GM12878 (cell line): ENCODE data around the gene SLC5A8. TPM values are rescaled to one million over a fixed set of nuclear protein-coding genes. Genes with fewer than 3 reads are reported as not detected.

Source experiments
- ATAC-seq: fragments of 200-7000 bp; cut with Tn5 transposase; 3 replicates; pipeline ENCODE4 v1.9.1; 2020; ENCODE audit warnings: mild to moderate bottlenecking, moderate library complexity
- BruUV-seq: library from RNA; stranded (reverse); fragments of 400-500 nt; replicated peaks from 2 replicates; lab custom pipeline; 2021; lab: Mats Ljungman, UMichigan
- CTCF ChIA-PET: fragments of 300-600 bp; sonication (Branson Sonifier 250); formaldehyde crosslinking; extraction: SDS; loops from one replicate; lab custom pipeline; 2021; ENCODE audit warnings: inconsistent platforms; lab: Yijun Ruan, JAX
- POLR2A ChIA-PET: fragments of 350-600 bp; formaldehyde crosslinking; extraction: SDS; loops from one replicate; lab custom pipeline; 2021; ENCODE audit warnings: inconsistent platforms; lab: Charles Lee
- RAD21 ChIA-PET: fragments of 300-600 bp; sonication (Branson Sonifier 250); formaldehyde crosslinking; loops from one replicate; lab custom pipeline; 2023; ENCODE audit warnings: antibody characterized with exemption; ENCODE audit not compliant: unreplicated experiment; lab: Charles Lee
- SMC1A ChIA-PET: fragments of 300-600 bp; sonication (Branson Sonifier 250); formaldehyde crosslinking; loops from one replicate; lab custom pipeline; 2023; ENCODE audit not compliant: unreplicated experiment, uncharacterized antibody; lab: Charles Lee
- DNase-seq: peaks from one replicate; pipeline ENCODE4 v3.0.0-alpha.2; 2011; ENCODE audit warnings: low read depth, low spot score
- FAIRE-seq: peaks from 3 replicates; lab custom pipeline; 2011; peaks lifted over from hg19 to GRCh38; lab: Jason Lieb, UNC
- H2AFZ ChIP-seq: 2 replicates; pipeline ENCODE4 v1.6.0; 2011; ENCODE audit warnings: low read depth, low read length, control low read depth; ENCODE audit not compliant: control insufficient read depth
- H3K27ac ChIP-seq: 2 replicates; pipeline ENCODE4 v1.5.1; 2011; ENCODE audit warnings: control low read depth; ENCODE audit not compliant: control insufficient read depth, insufficient read depth
- H3K27me3 ChIP-seq, 2 experiments: replicated peaks in 1 of 2; 2 replicates each; pipeline versions ENCODE4 v1.6.0 to v1.6.1; 2011; ENCODE audit warnings: low read length in 1 of 2; ENCODE audit not compliant: control insufficient read depth in 2 of 2, insufficient read depth in 2 of 2
- H3K36me3 ChIP-seq, 2 experiments: 2 replicates each; pipeline ENCODE4 v1.5.1; 2011; ENCODE audit warnings: low read length in 1 of 2; ENCODE audit not compliant: control insufficient read depth in 2 of 2, insufficient read depth in 2 of 2
- H3K4me1 ChIP-seq: 2 replicates; pipeline ENCODE4 v1.6.1; 2011; ENCODE audit warnings: mild to moderate bottlenecking, low read length, moderate library complexity, mixed read lengths; ENCODE audit not compliant: control insufficient read depth, insufficient read depth
- H3K4me2 ChIP-seq: 2 replicates; pipeline ENCODE4 v1.6.0; 2011; ENCODE audit warnings: control low read depth; ENCODE audit not compliant: control insufficient read depth, insufficient read depth
- H3K4me3 ChIP-seq: fragments of 200-600 bp; sonication (generic); 2 replicates; pipeline ENCODE4 v1.5.1; 2016
- H3K79me2 ChIP-seq: 2 replicates; pipeline ENCODE4 v1.6.0; 2011; ENCODE audit warnings: low read length; ENCODE audit not compliant: control insufficient read depth, insufficient read depth
- H3K9ac ChIP-seq: 2 replicates; pipeline ENCODE4 v1.8.0; 2011; ENCODE audit warnings: low read length, control low read depth, mixed read lengths; ENCODE audit not compliant: control insufficient read depth, insufficient read depth
- H3K9me3 ChIP-seq: replicated peaks from 3 replicates; pipeline ENCODE4 v1.5.1; 2011; ENCODE audit warnings: mild to moderate bottlenecking, low read length; ENCODE audit not compliant: control insufficient read depth, insufficient read depth
- H4K20me1 ChIP-seq: 2 replicates; pipeline ENCODE4 v1.6.0; 2011; ENCODE audit not compliant: control insufficient read depth, insufficient read depth
- BCL11A ChIP-seq: IDR thresholded peaks from 2 replicates; pipeline ENCODE4 v1.6.1; 2011; ENCODE audit warnings: low read depth, low read length
- CUX1 ChIP-seq: IDR thresholded peaks from 2 replicates; pipeline ENCODE4 v1.6.1; 2012; ENCODE audit warnings: improper control_type of control experiment, low read depth, low read length; ENCODE audit not compliant: insufficient replicate concordance
- ESRRA ChIP-seq: IDR thresholded peaks from 2 replicates; pipeline ENCODE4 v1.6.1; 2012; ENCODE audit warnings: mild to moderate bottlenecking, low read length, improper control_type of control experiment
- HDAC6 ChIP-seq: fragments of 200-600 bp; sonication (generic); IDR thresholded peaks from one replicate; pipeline ENCODE4 v1.8.0; 2017; ENCODE audit warnings: antibody characterized with exemption; ENCODE audit not compliant: unreplicated experiment
- NFIC ChIP-seq: IDR thresholded peaks from 2 replicates; pipeline ENCODE4 v1.6.1; 2012; ENCODE audit warnings: low read depth, mild to moderate bottlenecking, inconsistent platforms, low read length, moderate library complexity
- NR2C2 ChIP-seq: IDR thresholded peaks from 2 replicates; pipeline ENCODE4 v1.6.1; 2011; ENCODE audit warnings: borderline replicate concordance, low read depth; ENCODE audit not compliant: control insufficient read depth, insufficient read length
- PKNOX1 ChIP-seq: fragments of 450-650 bp; IDR thresholded peaks from 2 replicates; pipeline ENCODE4 v1.6.1; 2016; ENCODE audit warnings: mild to moderate bottlenecking
- POU2F2 ChIP-seq: IDR thresholded peaks from 3 replicates; pipeline ENCODE4 v1.6.1; 2011; ENCODE audit warnings: low read depth, mild to moderate bottlenecking, low read length, borderline replicate concordance
- RAD21 ChIP-seq: IDR thresholded peaks from 2 replicates; pipeline ENCODE4 v1.6.1; 2011; ENCODE audit warnings: mild to moderate bottlenecking, low read depth, low read length, moderate library complexity; ENCODE audit not compliant: insufficient read depth
- STAT1 ChIP-seq: fragments of 450-650 bp; conservative IDR thresholded peaks from 2 replicates; pipeline ENCODE4 v1.6.1; 2014; ENCODE audit warnings: antibody characterized with exemption, mild to moderate bottlenecking
- TAF1 ChIP-seq: IDR thresholded peaks from 2 replicates; pipeline ENCODE4 v1.6.1; 2011; ENCODE audit warnings: mild to moderate bottlenecking, low read depth, low read length, borderline replicate concordance
- TCF12 ChIP-seq: IDR thresholded peaks from 2 replicates; pipeline ENCODE4 v1.6.1; 2011; ENCODE audit warnings: low read depth, mild to moderate bottlenecking, low read length
- USF2 ChIP-seq: IDR thresholded peaks from 2 replicates; pipeline ENCODE4 v1.6.1; 2011; ENCODE audit warnings: low read depth, low read length, improper control_type of control experiment, borderline replicate concordance
- ZNF274 ChIP-seq: IDR thresholded peaks from one replicate; pipeline ENCODE4 v1.8.0; 2011; ENCODE audit not compliant: insufficient read length, insufficient read depth
- WGBS: methylation state at CpG from one replicate; pipeline ENCODE4 v1.1.6; 2016; ENCODE audit warnings: low lambda C conversion rate; ENCODE audit not compliant: insufficient replicate concordance, insufficient coverage; ENCODE audit errors: missing lambda C conversion rate; 5-methylcytosine and 5-hydroxymethylcytosine counted together
- in situ Hi-C: fragments of 300-500 bp; cut with MboI; formaldehyde crosslinking; loops from 9 replicates; pipeline ENCODE4 v1.14.3; 2018; ENCODE audit warnings: mixed read lengths
- intact Hi-C: fragments of 100-400 bp; cut with micrococcal nuclease; formaldehyde crosslinking; loops from one replicate; pipeline ENCODE4 v1.14.2; 2022; ENCODE audit not compliant: unreplicated experiment
- polyA plus RNA-seq, 11 experiments: library from polyadenylated mRNA; depleted of rRNA in 4 of 11; unstranded in 6 of 11; stranded (reverse) in 5 of 11; fragments of >200 nt; fragmentation: Nextera tagmentation in 4 of 11; fragmentation: Illumina TruSeq in 1 of 11; extraction: Ambion mirVana in 4 of 11; extraction: Trizol in 1 of 11; gene quantifications; 1 replicate in 1 of 11; 2 replicates in 10 of 11; pipeline versions ENCODE4 v1.2.1 to v1.2.3, GENCODE V29; 2011 to 2016; ENCODE audit warnings: inconsistent platforms in 2 of 11, missing spikeins in 2 of 11, low read depth in 1 of 11
- total RNA-seq, 4 experiments: library from RNA; depleted of rRNA in 3 of 4; stranded (reverse); fragments of >200 nt in 3 of 4; fragmentation: Illumina TruSeq in 1 of 4; extraction: Trizol in 1 of 4; gene quantifications; 2 replicates each; pipeline versions ENCODE4 v1.2.1 to v1.2.3, GENCODE V29; 2013 to 2021

SLC5A8 gene
- total and polyA plus RNA-seq, 10 of the 15 experiments (the other 5 are each of a cell fraction or from before 2014, with no cell fraction given): not detected

GRCh38 chr12:101200824-101201223 is 9.2 kb downstream of the SLC5A8 start (continued):
- TF ChIP-seq PKNOX1: no peak

GRCh38 chr12:101200145-101200544 is 9.9 kb downstream of the SLC5A8 start:
- RAD21 ChIA-PET: no interaction called here
- H3K79me2 ChIP-seq: no peaks in the 10 kb centered on the region
- H3K36me3 ChIP-seq: no peaks in the 10 kb centered on the region
- CTCF ChIA-PET: no interaction called here
- no peaks in the 10 kb centered on the region for H3K27me3 ChIP-seq
- 14% methylated on average over 2 of the region's 2 CpGs for WGBS
- BruUV-seq: no TSS peak
- no peak for ATAC-seq
- H4K20me1 ChIP-seq: no peaks in the 10 kb centered on the region
- H3K4me3 ChIP-seq: no peak overlapping the region
- no peak for FAIRE-seq
- H2AFZ ChIP-seq: no peak overlapping the region
- H3K9me3 ChIP-seq: no peaks in the 10 kb centered on the region
- no peak overlapping the region for H3K4me2 ChIP-seq
- H3K4me1 ChIP-seq: no peaks in the 10 kb centered on the region
- in situ Hi-C loops (no loop called here), intact Hi-C loops (no loop called here)
- POLR2A ChIA-PET: no interaction called here
- no peak overlapping the region for H3K9ac ChIP-seq
- DNase-seq: no peak
- SMC1A ChIA-PET: no interaction called here
- H3K27ac ChIP-seq: no peak overlapping the region
- TF ChIP-seq NFIC: no peak
- no peak for TF ChIP-seq POU2F2
- no peak for TF ChIP-seq ESRRA
- TF ChIP-seq USF2: no peak
- TF ChIP-seq ZNF274: no peak
- TF ChIP-seq BCL11A: no peak
- TF ChIP-seq STAT1: no peak
- no peak for TF ChIP-seq CUX1
- TF ChIP-seq RAD21: no peak
- no peak for TF ChIP-seq NR2C2
- TF ChIP-seq TAF1: no peak
- no peak for TF ChIP-seq HDAC6
- no peak for TF ChIP-seq TCF12
- TF ChIP-seq PKNOX1: no peak
